OCI-M2 (cell line): Measurements from ENCODE around the gene SYT13.

ENCODE experiments used
- DNase-seq: peaks from one replicate; lab custom pipeline; 2025; ENCODE audit not compliant: unreplicated experiment; lab: John Stamatoyannopoulos, UW

SYT13 gene

GRCh38 chr11:45285930-45286632 lies at the start of gene SYT13:
SYT13 (minus strand) TSS chr11:45286341; CDS start chr11:45286207, 134 bp downstream.
- no peak for DNase-seq

GRCh38 chr11:45335434-45335833 lies 49.3 kb upstream of the SYT13 start:
- DNase-seq: no peak

- DNase-seq: no peak
Observed at GRCh38 chr11:45334836-45335235, 48.7 kb upstream of the SYT13 start.

GRCh38 chr11:45334410-45334809 lies 48.3 kb upstream of the SYT13 start:
- DNase-seq: no peak

GRCh38 chr11:45333001-45333971 lies 47.1 kb upstream of the SYT13 start:
- no peak for DNase-seq

- DNase-seq: no peak
Observed at GRCh38 chr11:45332276-45332934, 46.3 kb upstream of the SYT13 start.

- DNase-seq: no peak
Observed at GRCh38 chr11:45331839-45332238, 45.7 kb upstream of the SYT13 start.

- no peak for DNase-seq
Observed at GRCh38 chr11:45328726-45329125, 42.6 kb upstream of the SYT13 start.

GRCh38 chr11:45324459-45324858 lies 38.3 kb upstream of the SYT13 start:
- no peak for DNase-seq

GRCh38 chr11:45323601-45324249 lies 37.6 kb upstream of the SYT13 start:
- DNase-seq: no peak

- DNase-seq: no peak
Observed at GRCh38 chr11:45322891-45323600, 36.9 kb upstream of the SYT13 start.

GRCh38 chr11:45322111-45322705 lies 36.1 kb upstream of the SYT13 start:
- no peak for DNase-seq

GRCh38 chr11:45321669-45322068 lies 35.5 kb upstream of the SYT13 start:
- DNase-seq: no peak

GRCh38 chr11:45321031-45321595 lies 35.0 kb upstream of the SYT13 start:
- DNase-seq: no peak

- no peak for DNase-seq
Observed at GRCh38 chr11:45320371-45320770, 34.2 kb upstream of the SYT13 start.

GRCh38 chr11:45319077-45319476 lies 32.9 kb upstream of the SYT13 start:
- no peak for DNase-seq

- no peak for DNase-seq
Observed at GRCh38 chr11:45318516-45318915, 32.4 kb upstream of the SYT13 start.

GRCh38 chr11:45316258-45316657 lies 30.1 kb upstream of the SYT13 start:
- DNase-seq: no peak

- DNase-seq: no peak
Observed at GRCh38 chr11:45314900-45315299, 28.8 kb upstream of the SYT13 start.
